K562 (cell line): ENCODE results near the gene PHPT1. TPM values are rescaled to one million over a fixed set of nuclear protein-coding genes. Genes with fewer than 3 reads are reported as not detected.

ENCODE experiments used
- CTCF ChIP-seq, 3 experiments: IDR thresholded peaks in 2 of 3; conservative IDR thresholded peaks in 1 of 3; 2 replicates each; pipeline ENCODE4 v1.5.1; 2011 to 2012; ENCODE audit warnings: low read length in 3 of 3, mild to moderate bottlenecking in 3 of 3, control low read depth in 2 of 3, improper control_type of control experiment in 1 of 3, inconsistent platforms in 1 of 3, low read depth in 1 of 3, mixed read lengths in 1 of 3, moderate library complexity in 1 of 3; ENCODE audit not compliant: insufficient read depth in 2 of 3
- HNRNPL ChIP-seq: fragments of 200-400 bp; formaldehyde crosslinking; IDR thresholded peaks from 2 replicates; pipeline ENCODE4 v1.6.1; 2017; ENCODE audit warnings: low read depth, mild to moderate bottlenecking, low read length
- MAZ ChIP-seq, 2 experiments: fragments of 450-650 bp in 1 of 2; sonication (generic) in 1 of 2; formaldehyde crosslinking; IDR thresholded peaks in 1 of 2; conservative IDR thresholded peaks in 1 of 2; 2 replicates each; pipeline versions ENCODE4 v1.4.0 to v1.5.0; 2020; ENCODE audit warnings: mild to moderate bottlenecking in 1 of 2, missing genetic modification reagents in 1 of 2
- POLR2G ChIP-seq: fragments of 200-400 bp; formaldehyde crosslinking; IDR thresholded peaks from 2 replicates; pipeline ENCODE4 v1.6.1; 2017; ENCODE audit warnings: low read depth, mild to moderate bottlenecking, antibody characterized with exemption, low read length, moderate library complexity
- RAD21 ChIP-seq, 2 experiments: fragments of 250-450 bp in 1 of 2; fragments of 450-650 bp in 1 of 2; sonication (Bioruptor Pico) in 1 of 2; formaldehyde crosslinking in 1 of 2; IDR thresholded peaks in 1 of 2; conservative IDR thresholded peaks in 1 of 2; 2 replicates each; pipeline versions ENCODE4 v1.4.0 to v1.8.0; 2020 to 2022; ENCODE audit warnings: mild to moderate bottlenecking in 2 of 2, moderate library complexity in 1 of 2
- SAFB ChIP-seq: fragments of 200-400 bp; formaldehyde crosslinking; IDR thresholded peaks from 2 replicates; pipeline ENCODE4 v1.6.1; 2017; ENCODE audit warnings: low read depth, low read length, borderline replicate concordance
- SP1 ChIP-seq: sonication (generic); formaldehyde crosslinking; IDR thresholded peaks from 2 replicates; pipeline ENCODE4 v1.8.1; 2022; ENCODE audit warnings: mild to moderate bottlenecking, missing genetic modification reagents
- polyA plus RNA-seq, 8 experiments: library from polyadenylated mRNA; depleted of rRNA in 4 of 8; stranded (reverse) in 5 of 8; unstranded in 3 of 8; fragments of >200 nt; fragmentation: Nextera tagmentation in 2 of 8; fragmentation: Illumina TruSeq in 1 of 8; extraction: Ambion mirVana in 2 of 8; extraction: Trizol in 1 of 8; gene quantifications; 2 replicates each; pipeline versions ENCODE4 v1.2.1 to v1.2.3, GENCODE V29; 2011 to 2014; ENCODE audit warnings: inconsistent platforms in 1 of 8, missing spikeins in 1 of 8
- total RNA-seq, 7 experiments: library from RNA; depleted of rRNA in 6 of 7; stranded (reverse); fragments of >200 nt in 6 of 7; fragmentation: Illumina TruSeq in 2 of 7; extraction: Trizol in 2 of 7; gene quantifications; 2 replicates each; pipeline versions ENCODE4 v1.2.1 to v1.2.3, GENCODE V29; 2011 to 2021; ENCODE audit warnings: low replicate concordance in 1 of 7

Gene PHPT1
- total and polyA plus RNA-seq, 9 of the 15 experiments (the other 6 are each of a cell fraction or from before 2014, with no cell fraction given), result 20.9 to 166 (median 129) TPM

DNA sequence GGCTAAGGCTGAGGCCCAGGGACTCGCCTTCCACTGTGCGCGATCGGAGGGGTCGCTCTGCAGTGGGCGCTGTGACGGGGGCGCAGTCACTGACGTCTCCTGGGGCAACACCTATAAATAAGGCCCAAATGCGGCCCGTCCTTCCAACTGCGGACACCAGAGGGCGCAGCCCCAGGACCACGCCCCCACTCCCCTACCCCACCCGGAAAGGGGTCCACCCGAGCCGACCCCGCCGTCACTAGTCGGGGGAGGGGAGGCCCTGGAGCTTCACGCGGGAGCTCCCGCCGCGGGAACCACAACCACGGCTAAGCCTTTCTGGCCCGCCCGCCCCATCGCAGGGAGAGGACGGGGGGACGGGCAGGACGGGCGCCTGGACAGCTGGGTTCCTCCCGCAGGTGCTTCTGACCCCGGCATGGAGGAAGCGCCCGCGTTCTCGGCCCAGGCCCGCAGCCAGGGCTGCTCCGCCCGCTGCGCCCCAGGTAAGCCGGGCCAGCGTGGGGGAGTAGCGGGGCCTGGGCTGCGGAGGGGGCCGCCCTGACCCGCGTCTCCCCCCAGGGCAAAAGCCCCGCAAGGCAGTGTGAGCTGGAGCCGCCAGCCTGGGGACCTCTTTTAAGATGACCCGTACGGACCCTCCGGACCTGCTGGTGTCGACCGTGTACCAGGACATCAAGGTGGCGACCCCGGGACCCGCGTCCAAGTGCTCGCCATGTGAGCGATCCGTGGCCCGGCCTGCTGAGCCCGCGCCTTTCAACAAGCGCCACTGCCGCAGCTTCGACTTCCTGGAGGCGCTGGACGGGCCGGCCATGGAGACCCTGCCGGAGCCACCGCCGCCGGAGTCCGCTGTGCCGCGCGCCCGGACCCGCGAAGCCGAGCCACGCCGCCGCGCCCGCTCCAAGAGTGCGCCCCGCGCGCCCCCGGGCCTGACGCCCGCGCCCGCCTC lies 5.1 kb upstream of the PHPT1 start (continued):
- 0 out of 2 replicates have a peak, but pooled peaks have one; percentile 70 for TF ChIP-seq HNRNPL
- TF ChIP-seq MAZ (CRISPR knock-in tag; conservative IDR thresholded peaks at IDR 0.05 in 1 of 2, IDR thresholded peaks at IDR 0.05 in 1 of 2), result peak in 1 of 2 experiments; percentile 26; a peak in 1 of 4 replicates
- TF ChIP-seq POLR2G, result peak; percentile 59
- peak; percentile 36 to 62 (median 53); a peak in 5 of 6 replicates for TF ChIP-seq CTCF (IDR thresholded peaks at IDR 0.05 in 2 of 3, conservative IDR thresholded peaks at IDR 0.05 in 1 of 3; ENCODE audit: insufficient read depth in 2 of 3, low read depth in 1 of 3, low read length in 3 of 3)
- peak in 1 of 2 experiments; percentile 16; a peak in 1 of 4 replicates for TF ChIP-seq RAD21 (CRISPR knock-in tag; conservative IDR thresholded peaks at IDR 0.05 in 1 of 2, IDR thresholded peaks at IDR 0.05 in 1 of 2)
- TF ChIP-seq SP1 (CRISPR knock-in tag), result peak; percentile 68
- TF ChIP-seq SAFB, result 0 out of 2 replicates have a peak, but pooled peaks have one; percentile 17
- TF ChIP-seq, all 486 proteins: peak for 13; not testable (repeated sequence) for 473
